NCI-H1417 treated with DMSO at 0.1 percent for 48 hours (cell line): ENCODE data around the gene RTBDN.
"Not testable (repeated sequence)": the region's sequence is repeated elsewhere in the genome, so short reads cannot be mapped to it uniquely, and the experiment has no call there.

Experiments used
- DNase-seq: peaks from one replicate; lab custom pipeline; 2025; lab: John Stamatoyannopoulos, UW

The RTBDN gene

DNA sequence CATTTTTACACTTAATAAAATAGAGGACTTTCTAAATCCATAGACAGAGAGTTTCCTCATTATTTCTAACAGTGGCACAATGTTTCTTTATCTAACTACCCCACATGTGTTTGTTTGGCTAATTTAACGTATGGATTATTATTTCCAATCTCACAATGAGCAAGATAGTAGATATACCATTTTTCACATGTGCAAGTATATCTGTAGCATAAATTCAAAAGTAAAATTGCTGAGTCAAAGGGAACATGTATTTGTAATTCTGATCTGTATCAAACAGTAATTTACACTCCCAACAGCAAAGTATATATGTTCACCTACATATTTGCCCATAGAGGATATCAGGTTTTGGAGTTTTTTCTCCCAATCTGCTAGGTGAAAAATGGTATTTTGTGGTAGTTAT, 22.3 kb upstream of the RTBDN start:
- DNase-seq: no peak

DNA sequence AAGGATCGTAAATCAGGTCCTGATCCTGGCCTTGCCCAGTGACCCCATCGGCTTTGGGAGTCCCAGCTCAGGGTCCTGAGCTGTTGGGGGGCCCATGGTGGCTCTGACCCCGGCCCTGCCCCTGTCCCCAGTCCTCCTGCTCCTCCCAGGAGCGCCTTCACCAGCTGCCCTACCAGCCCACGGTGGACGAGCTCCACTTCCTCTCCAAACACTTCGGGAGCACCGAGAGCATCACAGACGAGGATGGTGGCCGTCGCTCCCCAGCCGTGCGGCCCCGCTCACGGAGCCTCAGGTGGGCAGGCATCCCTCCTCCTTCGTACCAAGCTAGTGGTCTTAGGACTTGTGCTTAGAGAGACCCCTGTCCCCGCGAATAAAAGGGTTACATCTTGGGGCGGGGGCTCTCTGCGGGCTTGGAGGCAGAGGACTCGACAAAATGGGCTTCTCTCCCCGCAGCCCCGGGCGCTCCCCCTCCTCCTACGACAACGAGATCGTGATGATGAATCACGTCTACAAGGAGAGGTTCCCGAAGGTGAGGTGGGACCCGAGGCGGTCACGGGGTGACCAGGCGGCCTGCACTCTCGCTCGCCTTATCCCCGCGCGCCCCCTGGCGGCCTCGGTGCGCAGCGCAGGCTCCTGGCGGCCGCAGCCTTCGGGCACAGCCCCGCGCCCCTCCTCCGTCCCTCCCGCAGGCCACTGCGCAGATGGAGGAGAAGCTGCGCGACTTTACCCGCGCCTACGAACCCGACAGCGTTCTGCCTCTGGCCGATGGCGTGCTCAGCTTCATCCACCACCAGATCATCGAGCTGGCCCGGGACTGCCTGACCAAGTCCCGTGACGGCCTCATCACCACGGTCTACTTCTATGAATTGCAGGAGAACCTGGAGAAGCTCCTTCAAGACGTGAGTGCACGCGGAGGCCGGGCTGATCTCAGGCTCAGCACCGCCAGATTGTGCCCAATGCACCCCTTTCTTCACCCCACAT, 13.1 kb upstream of the RTBDN start:
- no peak for DNase-seq

DNA sequence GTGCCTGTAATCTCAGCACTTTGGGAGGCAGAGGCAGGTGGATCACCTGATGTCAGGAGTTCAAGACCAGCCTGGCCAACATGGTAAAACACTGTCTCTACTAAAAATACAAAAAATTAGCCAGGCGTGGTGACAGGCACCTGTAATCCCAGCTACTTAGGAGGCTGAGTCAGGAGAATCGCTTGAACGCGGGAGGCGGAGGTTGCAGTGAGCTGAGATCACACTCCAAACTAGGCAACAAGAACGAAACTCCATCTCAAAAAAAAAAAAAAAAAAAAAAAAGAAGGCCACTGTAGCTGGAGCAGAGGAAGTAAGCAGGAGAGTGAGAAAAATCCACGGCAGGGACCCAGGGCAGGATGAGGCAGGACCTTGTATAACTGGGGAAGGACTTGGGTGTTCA, 12.2 kb upstream of the RTBDN start:
- DNase-seq: not testable (repeated sequence)

DNA sequence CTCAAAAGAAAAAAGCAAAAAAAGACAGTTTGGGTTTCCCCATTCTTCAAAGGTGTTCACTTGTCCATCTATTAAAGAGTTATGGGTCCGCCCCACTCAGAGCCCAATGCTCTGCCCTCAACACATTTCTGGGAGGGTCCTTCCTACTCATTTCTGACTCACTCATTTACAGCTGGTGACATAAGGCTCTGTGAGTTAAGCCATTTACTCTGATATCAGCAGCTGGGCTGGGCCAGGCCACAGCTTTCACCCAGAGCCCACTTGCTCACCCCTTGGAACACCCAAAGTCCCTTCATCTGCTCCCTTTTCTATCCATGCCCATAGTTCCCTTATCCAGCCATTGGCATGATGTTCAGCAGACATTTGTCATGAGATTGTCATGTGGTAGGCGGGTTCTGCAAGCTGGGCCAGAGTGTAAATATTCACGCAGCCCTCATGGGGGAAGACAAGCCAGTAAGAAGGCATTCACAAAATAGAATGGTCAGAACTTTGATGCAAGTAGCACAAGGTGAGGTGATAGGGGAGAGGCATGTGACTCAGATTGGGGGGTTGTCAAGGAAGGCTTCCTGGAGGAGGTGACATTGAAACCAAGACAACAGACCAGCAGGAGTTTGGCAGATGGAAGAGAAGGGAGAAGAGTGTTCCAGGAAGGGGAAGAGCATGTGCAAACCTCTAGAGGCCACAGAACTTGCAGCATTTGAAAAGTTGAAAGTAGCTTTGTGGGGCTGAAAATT, 9.8 kb upstream of the RTBDN start:
- DNase-seq: no peak

DNA sequence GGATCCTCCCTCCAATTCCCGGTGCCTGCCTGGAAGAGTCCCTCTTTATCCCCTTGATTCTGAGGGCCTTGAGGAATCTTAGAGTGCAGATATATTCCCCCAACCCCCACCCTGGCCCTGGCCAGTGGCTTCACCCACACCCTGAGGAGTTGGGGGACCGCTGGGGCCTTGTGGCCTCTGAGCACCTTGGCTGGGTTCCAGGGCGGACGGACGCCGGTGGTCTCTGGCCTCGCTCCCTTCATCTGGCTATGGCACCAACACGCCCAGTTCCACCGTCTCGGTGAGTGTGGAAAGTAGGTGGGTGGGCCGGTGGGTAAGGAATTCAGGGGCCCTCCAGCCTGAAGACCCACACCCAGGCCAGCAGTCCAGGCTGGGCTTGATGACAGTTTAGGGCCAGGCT, 8.9 kb upstream of the RTBDN start:
- no peak for DNase-seq

DNA sequence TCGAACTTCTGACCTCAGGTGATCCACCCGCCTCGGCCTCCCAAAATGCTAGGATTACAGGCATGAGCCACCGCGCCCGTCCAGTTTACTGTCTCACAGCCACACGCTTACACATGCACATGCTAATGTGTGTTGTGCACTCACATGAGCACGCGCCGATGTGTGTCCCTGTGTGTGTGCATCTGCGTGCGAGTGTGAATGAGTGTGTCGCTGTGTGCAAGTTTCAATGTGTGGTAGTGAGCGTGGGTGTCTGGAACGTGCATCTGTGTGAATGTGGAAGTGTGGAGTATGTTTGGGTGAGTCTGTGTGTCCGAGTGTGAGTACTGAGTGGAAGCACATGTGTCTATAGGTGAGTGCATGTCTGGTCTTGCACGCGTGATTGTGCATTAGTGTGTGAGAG, 8.1 kb upstream of the RTBDN start:
- DNase-seq: no peak

DNA sequence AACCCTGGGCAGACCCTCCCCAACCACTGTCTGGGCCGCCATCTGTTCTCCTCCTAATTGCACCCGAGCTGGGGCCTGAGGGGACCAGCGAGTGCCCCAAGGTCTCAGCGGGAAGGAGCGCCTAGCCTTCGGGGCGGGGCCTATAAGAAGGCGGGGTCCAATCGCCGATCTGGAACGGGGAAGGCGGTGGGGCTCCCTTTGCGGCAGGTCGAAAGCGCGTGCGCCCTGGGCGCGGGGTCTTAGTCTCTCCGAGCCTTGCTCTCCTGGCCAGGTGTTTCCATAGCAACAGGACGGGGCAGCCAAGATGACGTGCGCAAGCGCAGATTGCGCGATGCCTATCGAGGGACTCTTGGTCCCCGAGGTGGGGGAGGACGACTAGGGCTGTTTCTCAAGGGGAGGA, 6.7 kb upstream of the RTBDN start:
- DNase-seq: peak; percentile 83

DNA sequence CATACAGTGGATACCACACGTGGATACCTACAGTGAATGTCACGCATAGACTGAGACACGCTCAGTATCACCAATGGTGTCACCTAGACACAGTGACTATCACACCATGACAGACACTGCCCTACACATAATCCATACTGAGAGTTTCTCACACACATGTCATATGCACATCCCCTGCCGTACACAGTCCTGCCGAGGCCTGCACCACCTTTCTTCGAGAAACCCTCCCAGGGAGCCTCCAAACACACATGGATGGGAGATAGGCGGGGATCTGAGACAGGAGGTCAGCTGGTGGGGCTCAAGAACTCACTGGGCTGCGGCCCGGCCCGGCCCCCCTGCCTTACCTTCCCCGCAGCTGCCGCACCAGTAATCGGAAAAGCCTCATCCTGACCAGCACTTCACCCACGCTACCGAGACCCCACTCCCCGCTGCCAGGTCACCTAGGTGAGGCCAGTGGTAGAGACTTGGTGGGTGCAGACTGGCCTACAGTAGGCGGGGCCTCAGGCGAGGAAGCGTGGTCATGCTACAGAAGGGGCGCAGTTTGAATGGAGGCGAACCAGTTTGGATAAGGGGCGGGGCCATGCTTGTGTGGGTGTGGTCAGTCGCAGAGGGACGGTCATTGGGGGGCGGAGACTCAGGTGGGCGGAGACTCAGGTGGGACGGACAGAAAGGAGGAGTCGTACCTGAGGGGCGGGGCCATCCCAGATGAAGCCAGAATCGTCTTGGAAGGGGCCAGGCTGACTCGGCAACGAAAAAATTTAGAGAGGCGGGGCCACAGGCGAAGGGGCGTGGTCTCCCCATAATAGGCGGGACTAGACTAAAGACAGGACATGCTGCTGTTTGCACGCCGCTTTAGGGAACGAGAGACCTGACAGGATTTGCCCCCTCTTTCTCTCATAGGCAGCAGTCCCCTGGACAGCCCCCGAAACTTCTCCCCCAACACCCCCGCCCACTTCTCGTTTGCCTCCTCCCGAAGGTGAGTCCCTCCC, 6.0 kb upstream of the RTBDN start:
- DNase-seq: peak; percentile 59

DNA sequence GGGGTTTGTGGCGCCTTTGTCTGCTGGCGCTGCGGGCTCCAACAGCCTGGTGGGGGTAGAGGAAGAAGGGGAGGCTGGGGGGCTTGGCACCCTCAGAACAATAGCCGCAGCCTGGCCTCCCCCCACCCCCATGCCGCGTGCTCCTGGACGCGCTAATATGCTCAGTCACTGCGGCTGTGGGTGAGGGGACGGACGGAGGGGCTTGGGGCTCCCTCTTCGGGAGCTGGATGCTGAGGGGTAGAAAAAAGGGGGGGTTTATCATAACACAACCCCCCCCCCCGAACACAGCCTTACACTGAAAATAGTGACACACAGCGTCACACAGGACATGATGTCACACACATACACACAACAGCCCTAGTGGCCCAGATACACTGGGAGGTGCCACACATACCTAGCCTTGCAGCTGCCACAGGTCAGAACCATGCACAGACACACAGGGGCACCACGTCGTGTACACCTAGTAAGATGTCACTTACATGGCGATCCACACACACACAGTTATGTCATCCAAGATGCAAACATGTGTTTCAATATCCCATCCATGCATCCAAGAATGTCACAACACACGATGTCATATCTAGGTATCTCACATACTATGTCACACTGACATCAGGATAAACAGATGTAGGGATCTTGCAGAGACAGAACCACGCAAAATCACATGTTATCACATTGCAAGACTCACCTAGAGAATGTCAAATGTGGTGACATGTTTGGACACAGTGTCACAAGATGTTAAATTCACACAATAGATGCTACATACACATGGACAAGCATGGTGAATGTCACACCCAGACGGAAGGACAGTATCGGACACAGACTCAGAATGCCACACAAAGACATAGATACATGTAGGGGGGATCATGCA, 4.7 kb upstream of the RTBDN start:
- DNase-seq: no peak

DNA sequence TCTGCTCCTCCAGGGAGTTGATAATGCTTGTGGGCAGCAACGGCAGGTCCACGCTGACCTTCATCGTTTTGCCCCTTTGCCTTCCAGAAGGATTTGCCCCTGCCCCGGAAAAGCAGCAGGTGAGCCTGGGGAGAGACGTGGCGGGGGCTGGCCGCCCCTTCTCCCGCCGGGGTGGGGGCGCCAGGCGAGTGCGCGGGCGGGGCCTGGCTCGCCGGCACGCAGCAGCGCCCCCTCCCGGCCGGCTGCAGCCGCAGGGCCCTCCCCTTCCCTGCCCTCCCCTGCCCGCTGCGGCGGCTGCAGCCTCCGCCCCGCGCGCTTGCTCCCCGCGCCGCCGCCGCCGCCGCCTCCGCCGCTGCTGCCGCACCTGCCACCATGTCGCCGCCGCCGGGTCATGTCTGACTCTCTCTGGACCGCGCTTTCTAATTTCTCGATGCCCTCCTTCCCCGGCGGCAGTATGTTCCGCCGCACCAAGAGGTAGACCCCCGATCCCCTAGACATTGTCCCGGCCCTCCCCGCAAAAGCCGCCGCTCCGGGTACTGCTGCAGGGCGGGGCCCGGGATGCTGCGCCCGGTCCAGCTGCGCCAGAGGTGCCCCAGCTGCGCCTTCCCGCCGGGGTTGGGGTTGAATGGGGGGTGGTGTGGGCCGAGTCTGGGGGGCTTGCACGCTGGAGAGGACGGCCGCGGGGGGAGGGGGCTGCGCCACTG, 4.0 kb upstream of the RTBDN start, which contains the start of gene MAST1:
MAST1 (plus strand) TSS at position 334 of the 704 bp plus-strand sequence; CDS start at position 392, 58 bp downstream.
- peak; percentile 43 for DNase-seq

DNA sequence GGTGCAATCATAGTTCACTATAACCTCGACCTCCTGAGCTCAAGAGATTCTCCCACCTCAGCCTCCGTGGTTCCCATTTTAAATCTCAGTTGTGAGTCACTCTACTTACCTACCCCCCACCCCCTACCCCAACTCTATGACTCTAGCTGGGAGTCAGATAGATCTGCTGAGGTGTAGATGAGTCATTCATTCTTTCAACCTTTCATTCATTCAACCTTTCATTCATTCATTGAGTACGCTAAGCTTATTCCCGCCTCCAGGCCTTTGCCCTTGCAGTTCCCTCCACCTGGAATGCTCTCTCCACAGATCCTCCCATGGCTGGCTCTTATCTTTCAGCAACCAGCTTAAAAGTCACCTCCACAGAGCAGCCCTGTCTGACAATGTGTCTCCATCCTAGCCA, 2.8 kb upstream of the RTBDN start:
- DNase-seq: no peak

DNA sequence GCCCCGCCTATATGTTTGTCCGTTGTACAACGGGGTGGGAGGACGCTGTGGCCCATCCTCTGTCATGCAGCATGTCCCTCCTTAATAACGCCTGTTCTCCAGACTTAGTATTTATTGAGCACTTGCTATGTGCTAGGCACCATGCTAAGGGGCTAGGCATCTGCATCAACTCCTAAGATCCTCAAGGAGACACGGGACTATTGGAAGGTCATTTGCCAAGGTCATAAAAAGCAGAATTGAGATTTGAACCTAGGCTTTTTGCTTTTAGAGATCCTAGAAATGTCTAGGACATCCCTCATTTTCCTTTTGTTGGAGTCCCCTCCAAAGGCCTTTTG, 2.1 kb upstream of the RTBDN start:
- DNase-seq: no peak

DNA sequence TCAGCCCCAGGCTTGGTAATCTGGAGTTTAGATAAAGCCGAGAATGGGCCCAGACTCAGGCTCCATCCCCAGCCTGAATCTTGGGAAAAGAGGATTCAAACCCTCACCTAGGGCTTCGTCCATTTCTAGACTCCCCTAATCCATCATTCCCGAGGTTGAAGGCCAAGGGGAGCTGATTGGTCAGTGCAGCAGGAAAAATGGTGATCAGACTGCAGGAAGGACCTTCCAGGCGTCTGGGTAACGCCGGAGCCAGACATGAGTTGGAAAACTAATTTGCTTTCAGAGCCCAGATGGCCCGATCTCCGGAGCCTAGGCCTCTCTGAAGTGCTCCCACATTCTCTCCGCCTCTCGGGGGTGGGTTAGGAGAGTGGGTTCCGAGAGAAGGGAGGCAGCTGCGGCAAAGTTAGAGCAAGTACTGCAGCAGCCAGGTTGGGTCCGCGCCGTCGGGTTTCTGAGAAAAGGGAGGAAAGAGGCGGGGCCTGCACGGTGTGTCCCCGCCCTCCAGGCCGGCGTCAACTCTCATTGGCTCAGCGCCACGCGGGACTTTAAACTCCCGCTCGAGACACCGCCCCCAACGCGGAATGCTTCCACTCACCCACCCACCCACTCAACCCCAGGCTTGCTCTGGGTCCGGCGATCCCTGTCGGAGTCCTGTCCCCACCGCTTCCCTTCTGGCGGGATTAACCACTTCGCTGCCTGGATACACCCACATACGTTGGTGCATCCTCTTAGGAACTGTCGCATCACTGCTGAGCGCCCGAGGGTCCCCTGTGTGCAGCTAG, 788 bp upstream of the RTBDN start:
- no peak for DNase-seq

DNA sequence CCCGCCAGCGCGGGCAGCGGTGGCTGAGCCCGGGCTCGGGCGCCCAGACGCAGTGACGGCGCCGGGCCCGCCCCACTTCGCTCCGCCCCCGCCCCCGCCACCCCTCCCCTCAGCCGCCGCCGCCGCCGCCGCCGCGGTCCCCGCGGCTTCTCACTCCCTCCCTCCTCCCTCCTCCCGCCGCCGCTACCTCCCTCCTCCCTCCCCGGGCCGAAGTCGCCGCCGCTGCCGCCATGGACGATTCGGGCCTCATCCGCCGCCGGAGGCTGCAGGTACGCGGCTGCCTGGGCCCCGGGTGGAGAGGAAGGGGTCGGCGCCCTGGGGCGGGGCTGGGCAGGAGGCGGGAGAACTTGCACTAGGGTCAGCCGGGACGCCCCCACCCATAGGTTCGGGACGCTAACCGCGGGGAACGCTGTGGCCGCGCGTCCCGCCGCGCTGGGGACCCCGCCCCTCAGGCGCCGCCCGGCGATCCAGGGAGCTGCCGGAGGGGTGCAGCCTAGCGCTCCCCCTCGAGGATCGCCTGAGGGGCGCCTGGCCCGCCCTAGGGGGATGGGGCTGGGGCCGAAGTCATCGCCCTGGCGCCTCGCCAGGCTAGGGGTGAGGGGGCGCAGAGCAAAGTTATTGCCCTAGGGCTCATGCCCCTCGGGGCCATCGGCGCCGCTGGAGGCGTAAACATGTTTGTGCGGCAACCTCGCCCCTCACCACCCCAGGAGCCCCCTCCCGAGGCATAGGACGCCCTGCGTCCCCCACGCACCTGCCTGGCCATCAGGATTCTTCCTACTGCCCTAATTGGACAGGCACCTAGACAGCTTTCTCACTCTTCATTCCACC, 427 bp downstream of the RTBDN start:
- DNase-seq: peak; percentile 9

DNA sequence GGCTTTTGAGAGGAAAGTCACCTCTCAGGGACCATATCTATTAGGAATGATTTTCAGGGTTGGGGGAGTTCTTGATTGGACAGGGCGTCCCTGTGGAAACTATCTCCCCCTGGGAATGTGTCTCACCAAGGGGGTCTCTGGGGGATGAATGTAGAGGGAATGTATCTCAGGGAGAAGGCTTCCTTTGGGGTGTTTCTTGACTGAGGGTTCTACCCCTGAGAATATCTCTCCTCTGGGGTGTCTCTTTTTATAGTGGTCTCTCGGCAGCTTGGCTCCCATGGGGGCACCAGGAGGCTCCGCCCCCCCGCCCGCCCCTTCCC, 1.0 kb downstream of the RTBDN start:
- DNase-seq: no peak

DNA sequence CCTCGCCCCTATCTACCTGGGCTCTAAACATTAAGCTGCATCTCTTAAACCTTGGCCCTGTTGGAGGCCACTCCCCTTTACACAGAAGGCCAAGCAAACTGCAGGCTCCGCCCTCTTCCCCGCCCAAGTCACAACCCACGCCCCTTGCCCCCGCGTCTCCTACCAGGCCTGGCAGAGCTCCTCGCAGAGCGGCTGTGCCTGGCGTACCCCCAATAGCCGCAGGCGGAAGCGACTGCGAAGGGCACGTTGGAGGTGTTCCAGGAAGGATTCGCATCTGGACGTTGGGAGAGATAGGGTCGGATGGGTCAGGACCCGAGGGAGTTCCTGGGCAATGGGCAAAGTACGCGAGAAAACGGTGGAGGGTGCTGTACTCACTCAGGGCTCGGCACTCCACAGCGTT, 5.9 kb downstream of the RTBDN start:
- no peak for DNase-seq

DNA sequence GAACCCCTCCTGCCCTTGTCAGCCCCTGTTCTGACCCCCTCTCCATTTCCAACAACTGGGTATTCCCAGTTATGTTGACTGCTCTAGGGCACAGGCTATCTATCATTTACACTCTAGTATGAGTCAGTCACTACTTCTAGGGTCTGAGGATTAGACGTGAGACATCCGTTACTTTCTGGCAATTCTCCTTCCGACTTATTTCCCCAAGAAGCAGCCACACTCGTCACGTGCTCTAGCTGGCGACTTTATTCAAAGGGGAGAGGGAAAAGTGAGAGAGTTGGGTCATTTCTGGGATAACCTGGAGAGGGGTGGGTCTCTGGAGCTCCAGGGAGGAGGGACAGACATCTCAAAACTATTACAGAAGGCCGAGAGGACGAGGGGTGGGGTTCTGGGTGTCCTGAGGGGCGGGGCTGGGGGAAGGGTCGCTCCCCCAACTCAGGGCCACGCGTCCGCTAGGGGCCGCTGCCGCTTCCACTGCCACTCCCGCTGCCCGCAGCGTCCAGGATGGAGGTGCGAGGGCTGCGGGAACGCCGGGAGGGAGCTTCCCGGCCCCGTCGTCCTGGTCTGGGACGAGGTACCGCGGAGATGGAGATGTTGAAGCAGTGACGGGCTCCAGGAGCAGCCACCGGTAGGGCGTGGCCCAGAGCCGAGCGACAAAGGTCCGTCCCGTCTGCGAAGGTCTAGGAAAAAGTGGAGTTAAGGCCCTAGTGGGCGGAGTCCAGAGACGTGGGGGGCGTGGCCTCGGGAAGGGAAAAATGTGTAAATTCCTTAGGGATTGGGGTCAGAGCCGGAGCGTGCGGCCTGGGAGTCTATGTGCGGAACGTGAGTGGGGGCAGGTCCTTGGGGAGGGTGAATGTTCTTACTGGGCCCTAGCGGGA, 8.9 kb downstream of the RTBDN start:
- no peak for DNase-seq

DNA sequence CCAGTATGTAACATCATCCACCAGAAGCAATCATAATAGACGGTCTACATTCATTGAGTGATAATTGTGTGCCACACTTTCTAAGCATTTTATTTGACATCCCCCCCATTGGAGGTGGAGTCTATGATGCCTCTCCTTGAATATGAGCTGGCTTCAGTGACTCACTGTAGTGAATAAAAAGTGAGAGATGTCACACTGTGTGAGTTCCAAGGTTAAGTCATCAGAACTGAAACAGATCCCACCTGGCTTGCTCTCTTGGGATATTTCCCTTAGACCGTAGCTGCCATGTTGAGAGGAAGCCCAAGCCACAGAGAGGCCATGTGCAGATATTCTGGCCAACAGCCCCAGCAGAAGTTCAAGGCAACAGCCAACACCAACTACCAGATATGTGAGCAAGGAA, 12.6 kb downstream of the RTBDN start:
- DNase-seq: no peak
